ENCODE data around the gene PDE1A. TPM values are rescaled to one million over a fixed set of nuclear protein-coding genes. Genes with fewer than 3 reads are reported as not detected.

PDE1A gene
- total and polyA plus RNA-seq, 10 of the 15 experiments (the other 5 are each of a cell fraction or from before 2014, with no cell fraction given), result 1.1 TPM; not detected in 9

- Histone ChIP-seq H3K27me3 (replicated peaks in 1 of 2; ENCODE audit: control insufficient read depth in 2 of 2, insufficient read depth in 2 of 2, low read length in 1 of 2) (no peaks in the 10 kb centered on the region; a peak in 1 of 4 replicates), H2AFZ (ENCODE audit: control insufficient read depth, low read depth, low read length) (no peak overlapping the region), H3K9me3 (replicated peaks; ENCODE audit: control insufficient read depth, insufficient read depth, low read length) (no peaks in the 10 kb centered on the region), H3K4me3 (no peak overlapping the region), H3K9ac (ENCODE audit: control insufficient read depth, insufficient read depth, low read length) (no peak overlapping the region), H3K27ac (ENCODE audit: control insufficient read depth, insufficient read depth) (no peak overlapping the region), H3K79me2 (ENCODE audit: control insufficient read depth, insufficient read depth, low read length) (no peaks in the 10 kb centered on the region), H3K36me3 (ENCODE audit: control insufficient read depth in 2 of 2, insufficient read depth in 2 of 2, low read length in 1 of 2) (no peaks in the 10 kb centered on the region), H3K4me1 (ENCODE audit: control insufficient read depth, insufficient read depth, low read length) (no peaks in the 10 kb centered on the region), H4K20me1 (ENCODE audit: control insufficient read depth, insufficient read depth) (no peaks in the 10 kb centered on the region), H3K4me2 (ENCODE audit: control insufficient read depth, insufficient read depth) (no peak overlapping the region)
- ChIA-PET RAD21 (ENCODE audit: unreplicated experiment) (no interaction called here), CTCF (no interaction called here), SMC1A (ENCODE audit: uncharacterized antibody, unreplicated experiment) (interaction anchor here (1.6 kb wide), 1 partner anchor 20 kb away, joined by 3 read pairs; no protein-coding TSS in a partner anchor), POLR2A (no interaction called here)
- intact Hi-C loops (cut with micrococcal nuclease; ENCODE audit: unreplicated experiment), result no loop called here
- DNase-seq (ENCODE audit: low read depth, low spot score) (no peak), FAIRE-seq (no peak), ATAC-seq (no peak)
- in situ Hi-C loops (cut with MboI), result no loop called here
- BruUV-seq (replicated peaks), result no TSS peak
- TF ChIP-seq ZNF592 (IDR thresholded peaks at IDR 0.05), result no peak
Measured at GRCh38 chr2:182446087-182446486, 19.3 kb upstream of the PDE1A start.

- Histone ChIP-seq H3K4me1 (ENCODE audit: control insufficient read depth, insufficient read depth, low read length) (no peaks in the 10 kb centered on the region), H3K9me3 (replicated peaks; ENCODE audit: control insufficient read depth, insufficient read depth, low read length) (no peaks in the 10 kb centered on the region), H2AFZ (ENCODE audit: control insufficient read depth, low read depth, low read length) (no peak overlapping the region), H3K9ac (ENCODE audit: control insufficient read depth, insufficient read depth, low read length) (no peak overlapping the region), H3K79me2 (ENCODE audit: control insufficient read depth, insufficient read depth, low read length) (no peaks in the 10 kb centered on the region), H4K20me1 (ENCODE audit: control insufficient read depth, insufficient read depth) (no peaks in the 10 kb centered on the region), H3K4me2 (ENCODE audit: control insufficient read depth, insufficient read depth) (no peak overlapping the region), H3K4me3 (no peak overlapping the region), H3K36me3 (ENCODE audit: control insufficient read depth in 2 of 2, insufficient read depth in 2 of 2, low read length in 1 of 2) (no peaks in the 10 kb centered on the region), H3K27me3 (replicated peaks in 1 of 2; ENCODE audit: control insufficient read depth in 2 of 2, insufficient read depth in 2 of 2, low read length in 1 of 2) (no peaks in the 10 kb centered on the region; a peak in 1 of 4 replicates), H3K27ac (ENCODE audit: control insufficient read depth, insufficient read depth) (no peak overlapping the region)
- ATAC-seq (no peak), FAIRE-seq (no peak), DNase-seq (ENCODE audit: low read depth, low spot score) (no peak)
- TF ChIP-seq CHD4 (IDR thresholded peaks at IDR 0.05), result no peak
- TF ChIP-seq SUPT20H (IDR thresholded peaks at IDR 0.05; ENCODE audit: borderline replicate concordance, control insufficient read depth, low read depth, low read length), result no peak
- no peak for TF ChIP-seq PAX5 (IDR thresholded peaks at IDR 0.05; ENCODE audit: borderline replicate concordance, low read depth, low read length)
- no peak for TF ChIP-seq FOS (IDR thresholded peaks at IDR 0.05; ENCODE audit: borderline replicate concordance, extremely low read depth, insufficient read length)
- TF ChIP-seq GABPA (IDR thresholded peaks at IDR 0.05; ENCODE audit: low read depth), result no peak
- no peak for TF ChIP-seq IRF4 (IDR thresholded peaks at IDR 0.05; ENCODE audit: low read depth, low read length)
- no peak for TF ChIP-seq EZH2 (IDR thresholded peaks at IDR 0.05; ENCODE audit: borderline replicate concordance, control insufficient read depth, low read depth, low read length)
- no peak for TF ChIP-seq NR2C1 (IDR thresholded peaks at IDR 0.05)
- no TSS peak for BruUV-seq (replicated peaks)
- POLR2A ChIA-PET, result no interaction called here
- WGBS (ENCODE audit: insufficient coverage, insufficient replicate concordance, low lambda C conversion rate, missing lambda C conversion rate), result 9% methylated on average over 4 of the region's 4 CpGs
- in situ Hi-C loops (cut with MboI), result no loop called here
- RAD21 ChIA-PET (ENCODE audit: unreplicated experiment), result no interaction called here
- SMC1A ChIA-PET (ENCODE audit: uncharacterized antibody, unreplicated experiment), result interaction anchor here (0.6 to 1.6 kb wide), 2 partner anchors 20 to 1605 kb away, joined by 3 read pairs; no protein-coding TSS in a partner anchor
- CTCF ChIA-PET, result no interaction called here
- intact Hi-C loops (cut with micrococcal nuclease; ENCODE audit: unreplicated experiment), result no loop called here
Measured at GRCh38 chr2:182445391-182445965, 18.6 kb upstream of the PDE1A start.

Data from GM12878 (cell line).